ENCODE data around the gene BMPR1A.

Gene BMPR1A

DNA sequence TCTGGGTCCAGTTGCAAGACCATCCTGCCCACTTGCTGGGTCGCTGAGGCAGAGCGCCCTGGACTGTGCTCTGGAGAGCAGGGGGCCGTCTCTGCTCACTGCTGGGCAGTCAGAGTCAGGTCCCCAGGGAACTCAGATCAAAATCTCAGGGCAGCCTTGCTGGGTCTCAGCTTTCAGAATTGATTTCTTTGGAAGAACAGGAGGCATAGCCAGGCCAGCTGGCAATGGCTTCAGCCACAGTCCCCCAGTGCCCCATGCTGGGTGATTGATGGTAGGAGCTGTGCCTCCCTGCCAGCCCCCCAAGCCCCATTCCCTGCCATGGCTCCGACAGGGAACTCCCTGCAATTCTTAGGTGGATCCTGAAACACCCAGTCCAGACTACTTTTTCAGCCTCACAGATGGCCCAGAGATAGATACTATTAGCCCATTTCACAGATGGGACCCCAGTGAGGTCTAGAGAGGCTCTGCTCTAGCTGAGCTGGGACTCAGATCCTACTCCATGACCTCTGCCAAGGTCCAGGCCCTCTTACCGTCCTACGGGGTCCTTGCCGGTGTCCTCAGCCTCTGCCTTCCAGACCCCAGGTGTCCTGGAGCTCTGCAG, 200.5 kb downstream of the BMPR1A start:
- DNase-seq (ENCODE audit: low read depth) = no peak

DNA sequence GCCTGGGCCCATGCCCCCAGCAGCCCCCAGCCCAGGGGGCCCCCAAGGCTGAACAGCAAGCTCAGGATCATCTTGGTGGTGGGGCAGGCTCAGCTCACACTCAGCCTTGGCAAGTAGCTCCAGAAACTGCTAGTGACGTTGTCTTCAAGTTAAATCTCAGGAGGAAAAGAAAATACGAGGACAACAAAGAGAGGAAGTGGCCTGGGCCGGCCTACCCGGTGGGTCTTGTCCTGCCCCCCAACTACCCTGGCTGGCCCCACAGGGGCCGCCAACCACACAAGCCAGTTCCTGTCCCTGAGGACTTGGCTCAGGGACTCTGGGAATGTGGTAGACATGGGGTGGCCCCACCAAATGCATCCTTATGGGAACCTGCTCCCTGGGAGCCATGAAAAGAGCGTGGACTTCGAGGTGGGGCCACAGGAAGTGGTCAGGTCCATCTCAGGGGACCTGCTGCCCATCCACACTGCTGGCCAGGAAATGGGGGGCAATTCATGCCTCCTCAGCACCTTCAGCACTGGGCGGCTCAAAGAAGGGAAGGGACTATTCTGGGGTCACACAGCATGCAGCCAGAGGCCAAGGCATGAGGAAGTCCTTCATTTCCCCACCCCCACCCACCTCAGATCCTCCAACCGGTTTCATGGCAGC, 201.2 kb downstream of the BMPR1A start, which contains the start of gene MMRN2:
Gene MMRN2 (minus strand): TSS at position 145 of the 645 bp plus-strand sequence. CDS start 74 bp downstream, at position 71.
- DNase-seq (ENCODE audit: low read depth) = no peak

DNA sequence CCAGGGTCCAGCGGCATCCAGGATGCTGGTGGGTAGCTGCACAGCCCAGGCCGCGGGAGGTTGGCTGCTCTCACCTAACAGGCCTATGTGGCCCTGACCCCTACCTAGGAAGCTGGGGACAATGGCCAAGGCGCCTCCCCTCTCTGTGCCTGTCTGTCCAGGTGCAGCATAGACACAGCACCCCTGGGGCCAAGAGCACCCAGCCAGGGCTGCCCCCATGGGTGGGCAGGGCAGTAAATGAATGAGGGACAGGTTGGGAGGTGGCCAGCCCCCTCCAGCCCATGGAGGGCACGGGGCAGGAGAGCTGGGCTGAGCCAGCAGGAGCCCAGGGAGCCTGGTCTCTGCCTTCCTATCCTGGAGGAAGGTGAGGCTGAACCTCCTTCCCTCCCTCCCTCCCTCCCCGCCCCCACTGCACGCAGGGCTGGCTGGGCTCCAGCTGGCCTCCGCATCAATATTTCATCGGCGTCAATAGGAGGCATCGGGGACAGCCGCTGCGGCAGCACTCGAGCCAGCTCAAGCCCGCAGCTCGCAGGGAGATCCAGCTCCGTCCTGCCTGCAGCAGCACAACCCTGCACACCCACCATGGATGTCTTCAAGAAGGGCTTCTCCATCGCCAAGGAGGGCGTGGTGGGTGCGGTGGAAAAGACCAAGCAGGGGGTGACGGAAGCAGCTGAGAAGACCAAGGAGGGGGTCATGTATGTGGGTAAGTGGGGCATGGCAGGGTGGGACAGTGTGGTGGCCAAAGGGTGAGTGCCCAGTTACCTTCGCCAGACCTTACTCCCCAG, 201.9 kb downstream of the BMPR1A start, which contains the start of gene SNCG:
Gene SNCG (plus strand): TSS at position 484 of the 785 bp plus-strand sequence. CDS start 99 bp downstream, at position 583.
- no peak for DNase-seq (ENCODE audit: low read depth)

DNA sequence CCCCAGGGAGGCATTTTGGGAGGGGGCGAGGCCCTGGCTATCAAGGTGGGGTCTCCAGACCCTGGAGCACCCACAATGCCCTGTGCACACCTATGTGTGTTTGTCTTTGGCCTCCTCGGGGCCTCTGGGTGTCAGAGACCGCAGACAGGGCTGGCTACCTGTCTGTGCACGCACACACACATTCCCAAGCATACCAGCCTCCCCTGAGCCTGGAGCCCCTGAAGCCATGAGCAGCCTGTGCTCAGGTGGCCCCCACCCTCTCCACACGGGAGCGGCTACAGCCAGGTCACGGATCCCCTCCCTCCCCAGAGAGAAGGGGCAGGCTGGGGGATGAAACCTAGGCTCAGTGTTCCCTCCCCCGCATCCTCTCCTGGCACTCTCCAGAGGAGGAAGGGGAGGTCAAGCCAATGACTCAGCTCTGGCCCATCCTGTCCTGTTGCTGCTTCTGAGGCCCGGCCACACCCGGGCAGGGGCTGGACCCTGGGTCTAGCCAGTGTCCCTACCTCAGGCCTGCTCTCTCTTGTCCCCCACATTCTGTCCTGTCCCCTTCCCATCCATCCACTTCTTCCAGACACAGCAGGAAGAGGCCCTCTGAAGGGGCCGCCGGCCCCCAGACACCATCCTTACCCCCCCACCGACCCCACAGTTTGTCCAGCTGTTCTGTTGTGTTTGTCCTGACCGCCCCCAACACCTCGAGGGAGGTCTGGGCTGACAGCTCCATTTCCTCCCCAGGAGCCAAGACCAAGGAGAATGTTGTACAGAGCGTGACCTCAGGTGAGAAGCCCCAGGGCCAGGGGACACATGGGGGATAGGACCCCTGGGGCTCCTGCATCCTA, 202.7 kb downstream of the BMPR1A start:
- DNase-seq (ENCODE audit: low read depth) = no peak

DNA sequence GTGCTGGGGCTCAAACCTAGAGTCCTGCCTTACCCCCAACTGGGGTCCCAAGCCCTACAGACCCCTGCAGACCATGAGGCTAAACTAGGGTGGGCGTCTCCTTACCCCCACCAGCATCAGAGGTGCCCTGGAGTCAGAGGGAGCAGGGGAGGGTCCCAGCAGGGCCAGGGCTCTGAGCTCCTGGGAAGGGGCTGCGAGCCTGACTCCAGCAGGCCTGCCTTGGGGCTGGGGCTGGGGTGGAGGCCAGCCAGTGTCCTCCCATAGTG, 203.3 kb downstream of the BMPR1A start:
- DNase-seq (ENCODE audit: low read depth) = no peak

DNA sequence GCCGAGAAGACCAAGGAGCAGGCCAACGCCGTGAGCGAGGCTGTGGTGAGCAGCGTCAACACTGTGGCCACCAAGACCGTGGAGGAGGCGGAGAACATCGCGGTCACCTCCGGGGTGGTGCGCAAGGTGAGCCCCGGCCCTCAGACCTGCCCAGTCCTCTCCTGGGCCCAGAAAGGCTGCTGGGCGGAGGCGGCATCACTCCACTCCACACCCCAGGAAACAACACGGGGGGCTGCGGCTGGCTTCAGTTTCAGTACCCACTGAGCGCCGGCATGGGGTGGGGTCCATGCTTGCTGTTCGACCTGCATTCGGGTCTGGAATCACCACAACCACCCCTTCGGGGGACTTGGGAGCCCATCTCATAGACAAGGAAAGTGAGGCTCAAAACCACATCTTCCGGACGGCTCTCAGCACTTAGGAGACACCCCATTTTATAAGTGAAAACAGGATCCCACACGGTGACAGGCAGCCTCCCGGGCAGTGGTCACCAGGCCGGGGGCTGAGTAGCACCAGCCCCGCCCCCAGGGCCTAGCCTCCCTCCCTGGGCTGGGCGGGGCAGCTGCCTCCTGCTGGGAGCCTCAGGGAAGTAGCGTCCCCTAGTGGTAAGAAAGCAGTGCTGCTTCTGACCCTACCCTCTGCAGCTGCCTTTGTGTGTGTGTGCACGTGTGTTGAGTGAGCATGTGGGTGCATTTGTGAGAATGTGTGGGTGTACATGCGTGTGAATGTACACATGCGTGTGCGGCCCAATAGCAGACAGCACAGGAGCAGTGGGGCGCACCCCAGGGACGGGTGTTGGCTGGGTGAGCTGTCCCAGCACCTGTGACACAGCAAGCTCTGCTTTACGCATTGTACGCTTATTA, 203.8 kb downstream of the BMPR1A start:
- no peak for DNase-seq (ENCODE audit: low read depth)

DNA sequence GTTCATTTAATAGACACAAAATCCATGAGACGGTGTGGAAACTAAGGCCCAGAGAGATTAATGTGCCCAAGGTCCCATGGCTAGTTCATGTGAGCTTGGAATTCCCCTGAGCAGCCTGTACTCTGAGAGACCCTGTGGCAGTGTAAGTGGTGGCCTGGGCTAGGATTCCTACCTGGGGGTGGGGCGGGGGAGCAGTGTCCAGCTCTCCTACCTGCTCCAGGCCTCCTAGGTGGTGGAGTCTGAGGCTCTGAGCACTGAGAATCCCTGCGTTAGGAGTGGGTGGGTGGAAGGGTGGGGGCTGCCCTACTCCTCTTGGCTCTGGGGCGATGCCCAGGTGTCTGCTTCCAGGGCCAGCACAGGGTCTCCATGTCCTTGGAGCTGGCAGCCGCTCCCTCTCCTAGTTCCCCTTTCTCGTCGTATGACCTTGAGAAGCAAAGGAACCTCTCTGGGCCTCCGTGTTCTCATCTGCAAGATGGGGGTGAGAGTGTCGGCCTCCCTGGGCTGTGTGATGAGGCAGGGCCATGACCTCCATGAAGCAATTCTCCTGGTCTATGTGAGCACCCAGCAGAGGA, 204.5 kb downstream of the BMPR1A start:
- no peak for DNase-seq (ENCODE audit: low read depth)

DNA sequence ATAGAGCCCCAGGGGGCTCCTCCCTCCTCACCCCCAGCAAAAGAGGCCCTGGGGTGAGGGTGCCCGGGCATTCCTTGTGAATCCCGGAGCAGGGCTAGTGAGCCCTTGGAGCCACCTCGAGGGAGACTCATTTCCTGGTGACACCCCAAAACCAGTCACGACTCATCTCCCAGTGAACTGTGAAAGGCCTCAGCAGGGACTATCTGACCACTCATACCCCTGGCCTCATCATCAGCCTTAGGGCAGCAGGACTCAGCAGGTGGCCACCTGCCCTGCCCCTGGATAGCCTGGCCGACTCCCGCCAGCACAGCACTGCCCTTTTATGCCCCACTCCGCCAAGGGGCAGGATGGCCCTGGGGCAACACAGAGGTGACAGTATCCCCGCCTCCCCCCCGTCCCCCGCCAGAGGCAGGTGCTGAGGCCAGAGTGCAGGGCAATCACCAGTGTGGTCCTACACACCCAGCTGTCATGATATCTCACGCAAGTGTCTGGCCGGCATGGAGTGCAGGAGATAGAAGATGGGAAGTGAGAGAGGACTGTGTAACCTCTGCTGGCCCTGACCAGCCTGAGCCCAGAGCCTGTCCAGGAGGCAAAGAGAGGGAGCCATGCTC, 205.2 kb downstream of the BMPR1A start:
- no peak for DNase-seq (ENCODE audit: low read depth)

DNA sequence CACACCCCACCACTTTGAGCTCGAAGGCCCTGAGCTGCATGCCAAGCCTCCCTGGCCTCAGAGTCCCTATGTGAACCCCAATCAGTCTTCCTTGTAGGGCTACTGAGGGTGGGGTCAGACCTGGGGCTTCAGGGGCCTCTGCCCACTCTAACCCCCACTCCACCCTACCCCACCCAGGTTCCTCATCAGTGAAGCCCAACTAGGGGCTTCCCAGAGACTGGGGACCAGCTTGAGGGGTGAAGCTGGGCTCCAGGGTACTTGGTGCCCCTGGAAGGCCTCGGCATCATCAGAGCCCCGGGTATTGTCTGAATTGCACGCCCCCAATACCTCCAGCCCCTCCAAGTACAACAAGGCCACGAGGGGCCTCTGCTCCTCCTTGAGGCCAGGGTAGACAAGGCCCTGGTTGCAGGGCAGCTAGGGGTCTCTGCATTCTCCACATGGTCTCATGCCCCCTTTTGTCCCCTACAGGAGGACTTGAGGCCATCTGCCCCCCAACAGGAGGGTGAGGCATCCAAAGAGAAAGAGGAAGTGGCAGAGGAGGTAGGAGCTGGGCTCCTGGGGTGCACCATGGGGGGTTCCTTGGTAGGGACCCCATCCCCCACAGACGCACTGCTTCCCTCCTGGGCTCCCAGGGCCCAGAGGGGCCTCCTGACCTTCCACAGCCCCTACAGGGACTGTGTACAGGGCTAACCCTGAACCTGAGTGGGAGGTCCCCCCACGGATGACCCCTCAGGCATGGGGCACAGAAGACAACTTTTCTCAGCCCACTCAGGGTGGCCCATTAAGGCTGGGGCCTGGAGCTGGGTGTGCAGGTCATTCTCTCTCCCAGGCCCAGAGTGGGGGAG, 205.9 kb downstream of the BMPR1A start:
- DNase-seq (ENCODE audit: low read depth) = no peak

DNA sequence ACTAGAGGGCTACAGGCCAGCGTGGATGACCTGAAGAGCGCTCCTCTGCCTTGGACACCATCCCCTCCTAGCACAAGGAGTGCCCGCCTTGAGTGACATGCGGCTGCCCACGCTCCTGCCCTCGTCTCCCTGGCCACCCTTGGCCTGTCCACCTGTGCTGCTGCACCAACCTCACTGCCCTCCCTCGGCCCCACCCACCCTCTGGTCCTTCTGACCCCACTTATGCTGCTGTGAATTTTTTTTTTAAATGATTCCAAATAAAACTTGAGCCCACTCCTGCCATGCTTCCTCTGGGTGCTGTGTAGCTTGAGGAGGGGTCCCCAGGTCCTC, 206.5 kb downstream of the BMPR1A start:
- no peak for DNase-seq (ENCODE audit: low read depth)

DNA sequence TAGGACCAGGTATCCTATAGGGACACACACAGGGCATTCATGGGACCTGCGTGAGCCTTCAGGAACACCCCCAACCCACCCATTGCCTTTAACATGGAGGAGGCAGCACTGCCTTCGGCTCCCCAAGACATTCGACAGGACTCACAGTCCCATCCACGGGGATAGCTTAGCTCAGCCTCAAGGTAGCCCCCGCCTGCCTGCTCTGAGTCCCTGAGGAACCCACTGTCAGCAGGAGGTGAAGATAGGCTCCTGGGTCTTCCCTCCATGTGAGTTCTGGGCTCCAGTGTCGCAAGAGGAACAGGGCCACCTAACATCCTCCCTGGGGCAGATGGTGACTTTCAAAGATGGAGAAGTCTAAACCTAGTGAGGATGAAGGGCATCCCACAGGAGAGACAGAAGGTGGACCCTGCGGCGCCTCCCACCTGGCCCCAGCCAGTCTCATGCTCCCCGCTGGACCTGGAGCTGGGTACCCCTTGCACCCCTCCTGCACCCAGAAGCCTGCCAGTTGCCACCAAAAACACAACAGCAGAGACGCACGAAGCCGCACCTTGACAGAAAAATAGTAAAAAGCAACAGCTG, 207.0 kb downstream of the BMPR1A start:
- DNase-seq (ENCODE audit: low read depth) = no peak

DNA sequence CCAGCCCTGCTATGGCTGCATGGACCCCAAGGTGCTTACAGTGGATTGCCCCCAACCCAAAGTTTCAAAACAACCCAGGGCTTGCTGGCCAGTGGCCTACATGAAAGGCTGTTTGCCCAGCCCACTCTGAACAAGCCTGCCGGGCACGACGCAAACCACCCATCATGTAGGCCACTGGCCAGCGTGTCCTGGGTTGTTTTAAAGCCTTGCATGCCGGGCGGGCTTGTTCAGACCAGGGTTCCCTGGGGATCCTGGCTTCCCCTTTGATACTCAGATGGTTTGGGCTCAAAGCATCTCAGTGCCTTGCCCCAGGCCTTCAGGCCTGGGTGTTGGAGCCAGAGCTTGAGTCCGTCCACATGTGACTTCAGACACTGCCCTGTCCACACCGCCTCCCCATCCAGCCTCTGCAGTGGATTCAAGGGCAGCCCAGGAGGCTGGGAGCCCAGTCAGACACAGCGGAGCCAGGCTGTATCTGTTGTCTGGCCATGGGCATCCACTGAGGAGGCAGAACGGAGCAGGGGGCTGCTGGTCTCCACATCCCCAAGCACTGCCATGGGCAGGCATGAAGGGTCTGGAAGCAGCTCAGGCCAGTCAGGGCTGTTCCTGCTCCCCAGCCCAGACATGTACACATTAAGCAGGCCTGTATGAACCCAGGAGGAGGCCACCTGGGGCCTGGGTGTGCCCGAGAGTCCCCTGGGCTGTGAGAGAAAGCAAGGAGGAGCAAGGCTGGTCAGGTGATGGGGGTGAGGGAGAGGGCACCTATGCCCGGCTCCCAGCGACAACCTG, 207.8 kb downstream of the BMPR1A start:
- DNase-seq (ENCODE audit: low read depth) = no peak

DNA sequence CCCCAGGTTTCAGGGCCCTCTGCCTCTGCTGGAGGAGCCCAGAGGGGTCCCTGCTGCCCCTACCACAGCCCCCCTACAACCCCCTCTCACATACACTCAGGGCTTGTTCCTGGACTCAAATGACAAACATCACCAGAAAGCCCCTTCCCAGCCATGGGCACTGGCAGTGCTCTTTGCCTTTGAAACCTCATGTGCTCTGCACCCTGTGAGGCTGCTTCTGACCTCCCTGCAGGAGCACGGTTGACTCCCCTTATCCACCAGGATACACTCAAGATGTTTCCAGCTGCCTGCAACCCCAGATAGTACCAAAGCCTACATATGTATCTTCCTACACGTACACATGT, 208.4 kb downstream of the BMPR1A start:
- no peak for DNase-seq (ENCODE audit: low read depth)

DNA sequence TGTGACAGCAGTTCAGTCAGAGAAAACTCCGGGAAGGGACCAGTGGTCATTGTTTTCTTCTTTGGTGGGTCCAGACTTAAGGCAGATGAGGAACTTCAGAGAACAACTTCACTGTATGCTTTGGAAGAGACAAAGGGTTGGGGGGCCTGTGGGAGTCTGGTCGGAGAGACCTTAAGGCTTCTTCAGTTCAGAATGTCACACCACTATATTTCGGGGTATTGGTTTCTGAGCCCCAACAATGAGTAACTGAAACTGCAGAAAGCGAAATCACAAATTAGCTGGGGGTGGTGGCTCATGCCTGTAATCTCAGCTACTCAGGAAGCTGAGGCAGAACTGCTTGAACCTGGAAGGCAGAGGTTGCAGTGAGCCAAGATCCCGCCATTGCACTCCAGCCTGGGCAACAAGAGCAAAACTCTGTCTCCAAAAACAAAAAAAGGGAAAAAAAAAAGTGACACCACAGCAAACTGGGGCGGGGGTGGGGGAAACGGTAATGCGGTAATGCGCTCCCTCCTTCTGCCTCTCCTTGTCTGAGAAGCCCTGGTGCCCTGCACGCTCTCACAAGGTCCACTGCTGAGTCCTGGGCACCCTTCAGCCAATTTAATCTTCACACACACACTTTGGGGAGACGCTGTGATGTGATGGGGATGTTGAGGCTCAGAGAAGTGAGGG, 209.7 kb downstream of the BMPR1A start:
- DNase-seq (ENCODE audit: low read depth) = no peak

DNA sequence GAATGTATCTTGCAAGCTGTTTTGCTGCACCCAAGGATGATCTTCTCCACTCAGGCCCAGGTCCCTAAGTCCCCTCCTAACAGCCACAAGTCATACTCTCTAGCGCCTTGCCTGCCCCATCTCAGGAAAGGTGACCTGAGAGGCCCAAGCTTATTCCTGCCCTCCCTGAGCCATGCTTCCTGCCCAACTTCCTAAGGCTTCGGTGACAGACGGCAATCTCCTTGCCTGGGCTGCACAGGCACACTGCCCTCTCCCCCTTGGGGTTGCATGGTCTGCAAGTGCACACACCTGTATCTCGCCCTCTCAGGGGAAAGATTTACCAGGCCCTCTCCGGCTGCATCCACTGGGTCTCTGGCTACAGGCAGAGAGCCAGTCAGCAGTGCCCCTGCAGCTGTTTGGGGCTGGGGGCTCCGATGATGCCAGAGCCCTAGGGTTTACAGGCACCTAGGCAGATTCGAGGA, 211.1 kb downstream of the BMPR1A start:
- no peak for DNase-seq (ENCODE audit: low read depth)

DNA sequence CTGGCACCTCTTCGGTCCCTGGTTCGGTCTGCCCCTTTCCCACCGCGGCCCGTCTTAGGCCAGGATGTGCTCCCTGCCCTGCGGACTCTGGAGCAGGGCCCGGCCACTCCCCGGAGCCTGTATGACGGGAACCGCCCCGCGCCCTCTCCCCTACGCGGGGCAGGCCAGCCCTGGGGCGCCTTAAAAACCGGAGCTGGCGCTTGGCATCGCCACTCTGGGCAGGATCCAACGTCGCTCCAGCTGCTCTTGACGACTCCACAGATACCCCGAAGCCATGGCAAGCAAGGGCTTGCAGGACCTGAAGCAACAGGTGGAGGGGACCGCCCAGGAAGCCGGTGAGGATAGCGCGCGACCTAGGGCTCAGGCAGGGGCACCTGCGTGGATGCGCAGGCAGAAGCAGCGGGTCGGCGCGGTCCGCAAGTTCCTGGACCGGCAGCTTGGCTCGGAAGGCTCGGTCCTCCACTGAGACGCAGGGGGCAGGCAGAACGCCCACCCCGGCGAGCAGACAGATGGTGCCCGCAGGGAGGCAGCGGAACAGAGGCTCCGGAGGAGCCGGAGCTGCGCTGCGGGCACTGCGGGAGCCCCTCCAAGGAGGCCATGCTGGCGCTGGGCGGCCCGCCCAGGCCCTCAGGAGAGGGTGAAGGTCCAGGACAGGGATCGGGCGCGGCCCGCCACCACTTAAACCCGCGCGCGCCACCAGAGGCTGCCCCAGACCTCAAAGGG, 212.0 kb downstream of the BMPR1A start, which contains the start of gene ADIRF:
Gene ADIRF (plus strand): TSS at position 212 of the 723 bp plus-strand sequence. CDS start 63 bp downstream, at position 275.
- DNase-seq (ENCODE audit: low read depth) = no peak

DNA sequence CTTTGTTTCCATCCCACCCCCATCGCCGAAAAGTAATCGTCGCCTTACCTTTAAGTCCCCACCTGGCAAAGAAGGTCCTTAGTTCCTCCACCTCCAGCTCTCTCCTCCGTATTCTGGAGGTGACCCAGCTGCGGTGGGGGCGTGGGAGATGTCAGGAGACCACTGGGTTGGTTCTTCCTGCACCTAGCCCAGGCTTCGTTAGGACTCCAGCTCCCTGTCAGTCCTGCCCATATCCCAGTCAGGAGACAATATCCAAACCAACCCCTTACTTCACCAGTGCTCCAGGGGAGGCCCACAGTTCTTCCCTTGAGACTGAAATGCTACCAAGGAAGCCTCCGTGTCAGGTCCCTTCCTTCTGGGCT, 212.6 kb downstream of the BMPR1A start:
- no peak for DNase-seq (ENCODE audit: low read depth)
